ENCODE measurements around the gene NUDT19.

GRCh38 chr19:32650671-32651070, 41.0 kb upstream of the NUDT19 start:
- TF ChIP-seq CTCF (IDR thresholded peaks at IDR 0.05) (no peak), POLR2A (IDR thresholded peaks at IDR 0.05) (no peak)
